ENCODE data around the gene TCAIM. TPM values are rescaled to one million over a fixed set of nuclear protein-coding genes. Genes with fewer than 3 reads are reported as not detected.

TCAIM gene
- total RNA-seq, 3 donors from 2014 or later = 22.3 to 27.2 (median 22.7) TPM

DNA sequence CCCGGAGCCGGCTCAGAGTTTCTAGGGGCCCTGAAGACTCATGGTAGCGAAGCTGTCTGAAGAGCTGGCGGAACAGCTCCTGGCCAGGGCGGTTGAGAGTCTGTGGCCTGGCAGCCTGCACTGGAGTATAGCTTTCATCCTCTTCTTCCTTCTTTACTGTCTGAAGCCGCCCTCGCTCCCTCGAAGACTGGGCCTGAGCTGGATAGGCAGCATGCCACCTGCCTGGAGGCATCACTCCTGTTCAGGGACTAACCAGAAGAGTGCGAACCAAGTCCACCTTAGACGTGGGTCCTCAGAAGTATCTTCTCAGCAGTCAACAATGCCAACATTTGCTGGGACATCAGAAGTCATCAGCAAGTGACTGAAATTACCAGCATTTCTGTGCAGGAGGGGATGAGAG is 116.8 kb downstream of the TCAIM start:
- peaks cover 4% of the 10 kb centered on the region for H3K36me3 ChIP-seq (ENCODE audit: low read depth)
- TF ChIP-seq, protein P1, sequence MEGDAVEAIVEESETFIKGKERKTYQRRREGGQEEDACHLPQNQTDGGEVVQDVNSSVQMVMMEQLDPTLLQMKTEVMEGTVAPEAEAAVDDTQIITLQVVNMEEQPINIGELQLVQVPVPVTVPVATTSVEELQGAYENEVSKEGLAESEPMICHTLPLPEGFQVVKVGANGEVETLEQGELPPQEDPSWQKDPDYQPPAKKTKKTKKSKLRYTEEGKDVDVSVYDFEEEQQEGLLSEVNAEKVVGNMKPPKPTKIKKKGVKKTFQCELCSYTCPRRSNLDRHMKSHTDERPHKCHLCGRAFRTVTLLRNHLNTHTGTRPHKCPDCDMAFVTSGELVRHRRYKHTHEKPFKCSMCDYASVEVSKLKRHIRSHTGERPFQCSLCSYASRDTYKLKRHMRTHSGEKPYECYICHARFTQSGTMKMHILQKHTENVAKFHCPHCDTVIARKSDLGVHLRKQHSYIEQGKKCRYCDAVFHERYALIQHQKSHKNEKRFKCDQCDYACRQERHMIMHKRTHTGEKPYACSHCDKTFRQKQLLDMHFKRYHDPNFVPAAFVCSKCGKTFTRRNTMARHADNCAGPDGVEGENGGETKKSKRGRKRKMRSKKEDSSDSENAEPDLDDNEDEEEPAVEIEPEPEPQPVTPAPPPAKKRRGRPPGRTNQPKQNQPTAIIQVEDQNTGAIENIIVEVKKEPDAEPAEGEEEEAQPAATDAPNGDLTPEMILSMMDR (IDR thresholded peaks at IDR 0.05) = no peak
- peaks cover 8% of the 10 kb centered on the region for H3K9me3 ChIP-seq
- intact Hi-C loops (cut with DNase I, micrococcal nuclease) = no loop called here
- no peak for DNase-seq
- no peak for ATAC-seq
- H3K4me1 ChIP-seq (ENCODE audit: low read depth) = no peaks in the 10 kb centered on the region
- no peak overlapping the region for H3K4me3 ChIP-seq

Other genes starting within 250 kb of the TCAIM start
- gene TOPAZ1, start 96.9 kb upstream of the TCAIM start, total RNA-seq = not detected
- 10 to 100 TPM; 10.0 to 26.4 (median 16.8) TPM for gene ZNF445, start 138.9 kb downstream of the TCAIM start, total RNA-seq
- gene ZKSCAN7, start 216.4 kb downstream of the TCAIM start, total RNA-seq = 1 to 10 TPM in 2 of 3 donors, under 1 TPM in 1; 0.96 to 3.0 (median 1.6) TPM
- 1 to 10 TPM in 2 of 3 donors, under 1 TPM in 1; 0.67 to 4.6 (median 1.1) TPM for gene ZNF660, start 246.2 kb downstream of the TCAIM start, total RNA-seq